Spleen (tissue), 7 donors: Measurements from ENCODE around the gene DNAH14.

ENCODE experiments used
- CTCF ChIP-seq, 11 experiments: fragments of 200-600 bp in 7 of 11; fragments of 450-650 bp in 4 of 11; sonication (generic) in 4 of 11; IDR thresholded peaks in 8 of 11; conservative IDR thresholded peaks in 3 of 11; 1 replicate in 7 of 11; 2 replicates in 4 of 11; pipeline versions ENCODE4 v1.4.0 to v1.8.0; 2016 to 2021; ENCODE audit warnings: antibody characterized with exemption in 11 of 11, inconsistent platforms in 4 of 11, mild to moderate bottlenecking in 1 of 11
- POLR2A ChIP-seq, 3 donors: fragments of 450-650 bp; IDR thresholded peaks; one replicate each; pipeline ENCODE4 v1.5.1; 2017; ENCODE audit warnings: antibody characterized with exemption in 3 of 3, mild to moderate bottlenecking in 1 of 3
- donor health status: DM: no; HTN: no; CAD: no; lungs with moderate emphysema.
- donor health status: DM: no; HTN: no; CAD: no.
- donor health status: DM: no; HTN: no; CAD: no.

GRCh38 chr1:224880593-224881307 lies 48.7 kb upstream of the DNAH14 start:
- TF ChIP-seq CTCF (IDR thresholded peaks at IDR 0.05 in 8 of 11, conservative IDR thresholded peaks at IDR 0.05 in 3 of 11): no peak
- no peak for TF ChIP-seq POLR2A (IDR thresholded peaks at IDR 0.05)
